ENCODE results near the gene RPL15.

RPL15 gene

DNA sequence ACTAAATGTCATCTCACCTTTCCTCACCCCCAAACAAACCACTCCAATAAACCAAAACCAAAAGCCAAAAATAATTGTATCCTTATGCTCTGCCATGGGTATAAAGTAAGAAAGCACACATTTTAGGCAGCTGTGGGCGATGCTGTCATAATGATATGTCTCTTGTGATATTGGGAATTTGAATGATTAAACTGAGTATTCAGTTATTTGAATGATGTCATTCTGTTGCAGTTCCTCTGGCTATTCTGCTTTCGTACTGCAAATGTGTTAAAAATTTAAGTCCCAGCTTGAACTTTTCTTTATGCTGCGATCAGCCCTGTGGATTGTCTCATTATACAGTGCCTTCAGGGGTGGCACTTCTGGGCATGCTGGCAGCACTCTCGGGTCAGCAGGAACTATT is 17.3 kb downstream of the RPL15 start:
- TF ChIP-seq, protein P1, sequence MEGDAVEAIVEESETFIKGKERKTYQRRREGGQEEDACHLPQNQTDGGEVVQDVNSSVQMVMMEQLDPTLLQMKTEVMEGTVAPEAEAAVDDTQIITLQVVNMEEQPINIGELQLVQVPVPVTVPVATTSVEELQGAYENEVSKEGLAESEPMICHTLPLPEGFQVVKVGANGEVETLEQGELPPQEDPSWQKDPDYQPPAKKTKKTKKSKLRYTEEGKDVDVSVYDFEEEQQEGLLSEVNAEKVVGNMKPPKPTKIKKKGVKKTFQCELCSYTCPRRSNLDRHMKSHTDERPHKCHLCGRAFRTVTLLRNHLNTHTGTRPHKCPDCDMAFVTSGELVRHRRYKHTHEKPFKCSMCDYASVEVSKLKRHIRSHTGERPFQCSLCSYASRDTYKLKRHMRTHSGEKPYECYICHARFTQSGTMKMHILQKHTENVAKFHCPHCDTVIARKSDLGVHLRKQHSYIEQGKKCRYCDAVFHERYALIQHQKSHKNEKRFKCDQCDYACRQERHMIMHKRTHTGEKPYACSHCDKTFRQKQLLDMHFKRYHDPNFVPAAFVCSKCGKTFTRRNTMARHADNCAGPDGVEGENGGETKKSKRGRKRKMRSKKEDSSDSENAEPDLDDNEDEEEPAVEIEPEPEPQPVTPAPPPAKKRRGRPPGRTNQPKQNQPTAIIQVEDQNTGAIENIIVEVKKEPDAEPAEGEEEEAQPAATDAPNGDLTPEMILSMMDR (IDR thresholded peaks at IDR 0.05; ENCODE audit: low read length): no peak
- TF ChIP-seq EZH2phosphoT487 (IDR thresholded peaks at IDR 0.05; ENCODE audit: low read length) (no peak), EZH2 (optimal IDR thresholded peaks at IDR 0.05; ENCODE audit: low read depth, low read length) (no peak)
- no peaks in the 10 kb centered on the region for H3K79me2 ChIP-seq (ENCODE audit: low read length)

DNA sequence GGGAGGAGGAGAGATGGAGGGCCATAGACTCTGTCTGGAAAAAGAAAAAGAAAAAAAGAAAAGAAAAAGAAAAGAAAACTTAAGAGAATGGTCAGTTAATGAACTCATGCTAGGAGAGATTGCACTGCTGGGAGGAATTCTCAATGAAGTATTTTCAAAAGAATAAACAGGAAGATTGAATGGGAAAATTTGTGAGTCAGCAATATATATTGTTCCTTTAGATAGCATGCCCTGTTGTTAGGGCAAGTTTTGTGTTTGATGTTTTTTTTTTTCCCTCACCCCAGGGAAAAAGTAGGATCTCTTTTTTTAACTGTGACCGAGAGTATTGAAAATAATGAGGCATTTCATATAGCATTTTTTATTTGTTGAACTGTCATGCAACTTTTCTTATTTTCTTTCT is 20.4 kb downstream of the RPL15 start:
- Histone ChIP-seq H3K9me3 (replicated peaks; ENCODE audit: insufficient read depth, low read length) (no peaks in the 10 kb centered on the region), H3K79me2 (ENCODE audit: low read length) (no peaks in the 10 kb centered on the region), H4K20me1 (ENCODE audit: insufficient read depth, low read length) (no peaks in the 10 kb centered on the region), H2AFZ (ENCODE audit: low read length) (no peak overlapping the region), H3K9me2 (replicated peaks; ENCODE audit: insufficient read depth, low read length) (no peaks in the 10 kb centered on the region), H3K4me3 (ENCODE audit: low read length) (no peak overlapping the region), H3K4me1 (ENCODE audit: low read length) (no peaks in the 10 kb centered on the region), H3K4me2 (ENCODE audit: low read depth, low read length) (no peak overlapping the region), H3K9ac (ENCODE audit: low read length) (no peak overlapping the region), H3K36me3 (replicated peaks; ENCODE audit: insufficient read depth, low read length) (no peaks in the 10 kb centered on the region), H3K27ac (ENCODE audit: low read length) (no peak overlapping the region), H3K27me3 (replicated peaks; ENCODE audit: insufficient read depth, low read length) (no peaks in the 10 kb centered on the region), H3F3A (ENCODE audit: insufficient read depth, low read length) (no peaks in the 10 kb centered on the region)
- no peak for DNase-seq
- TF ChIP-seq EZH2 (optimal IDR thresholded peaks at IDR 0.05; ENCODE audit: low read depth, low read length): no peak
- TF ChIP-seq EZH2phosphoT487 (IDR thresholded peaks at IDR 0.05; ENCODE audit: low read length): no peak
- TF ChIP-seq, protein P1 (IDR thresholded peaks at IDR 0.05; ENCODE audit: low read length): no peak

More for the DNA sequence above, 17.3 kb downstream of the RPL15 start:
- Histone ChIP-seq H3K4me1 (ENCODE audit: low read length) (no peaks in the 10 kb centered on the region), H3K9me2 (replicated peaks; ENCODE audit: insufficient read depth, low read length) (no peaks in the 10 kb centered on the region), H3K36me3 (replicated peaks; ENCODE audit: insufficient read depth, low read length) (no peaks in the 10 kb centered on the region), H3K9ac (ENCODE audit: low read length) (no peak overlapping the region), H3K27me3 (replicated peaks; ENCODE audit: insufficient read depth, low read length) (no peaks in the 10 kb centered on the region), H3F3A (ENCODE audit: insufficient read depth, low read length) (no peaks in the 10 kb centered on the region), H3K4me2 (ENCODE audit: low read depth, low read length) (no peak overlapping the region), H3K9me3 (replicated peaks; ENCODE audit: insufficient read depth, low read length) (no peaks in the 10 kb centered on the region), H4K20me1 (ENCODE audit: insufficient read depth, low read length) (no peaks in the 10 kb centered on the region), H3K4me3 (ENCODE audit: low read length) (no peak overlapping the region), H2AFZ (ENCODE audit: low read length) (no peak overlapping the region), H3K27ac (ENCODE audit: low read length) (no peak overlapping the region)
- no peak for DNase-seq

DNA sequence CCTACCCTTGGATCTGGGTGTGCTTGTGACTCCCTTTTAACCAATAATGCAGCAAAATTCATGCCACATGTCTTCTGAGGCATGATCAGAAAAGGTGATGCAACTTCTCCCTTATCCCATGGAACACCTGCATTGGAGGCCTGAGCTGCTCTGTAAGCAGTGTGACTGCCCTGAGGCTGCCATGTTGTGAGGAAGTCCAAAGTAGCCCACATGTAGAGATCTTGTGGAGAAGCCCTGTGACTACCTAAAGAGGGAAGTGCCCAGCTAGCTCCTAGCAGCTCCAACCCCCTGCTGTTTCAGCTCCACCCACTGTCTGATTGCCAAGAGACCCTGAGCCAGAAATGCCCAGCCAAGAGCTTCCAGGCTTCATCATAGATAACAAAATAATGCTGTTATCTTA is 21.8 kb downstream of the RPL15 start:
- Histone ChIP-seq H3K4me3 (ENCODE audit: low read length) (no peak overlapping the region), H3K4me2 (ENCODE audit: low read depth, low read length) (no peak overlapping the region), H3K9me3 (replicated peaks; ENCODE audit: insufficient read depth, low read length) (no peaks in the 10 kb centered on the region), H3K9me2 (replicated peaks; ENCODE audit: insufficient read depth, low read length) (no peaks in the 10 kb centered on the region), H4K20me1 (ENCODE audit: insufficient read depth, low read length) (no peaks in the 10 kb centered on the region), H3F3A (ENCODE audit: insufficient read depth, low read length) (no peaks in the 10 kb centered on the region), H3K79me2 (ENCODE audit: low read length) (no peaks in the 10 kb centered on the region), H3K36me3 (replicated peaks; ENCODE audit: insufficient read depth, low read length) (no peaks in the 10 kb centered on the region), H2AFZ (ENCODE audit: low read length) (no peak overlapping the region), H3K9ac (ENCODE audit: low read length) (no peak overlapping the region), H3K4me1 (ENCODE audit: low read length) (no peaks in the 10 kb centered on the region), H3K27me3 (replicated peaks; ENCODE audit: insufficient read depth, low read length) (no peaks in the 10 kb centered on the region), H3K27ac (ENCODE audit: low read length) (no peak overlapping the region)
- DNase-seq: no peak
- TF ChIP-seq EZH2 (optimal IDR thresholded peaks at IDR 0.05; ENCODE audit: low read depth, low read length) (no peak), EZH2phosphoT487 (IDR thresholded peaks at IDR 0.05; ENCODE audit: low read length) (no peak)
- TF ChIP-seq, protein P1 (IDR thresholded peaks at IDR 0.05; ENCODE audit: low read length): no peak
